MM.1S (cell line): ENCODE data around the gene DNER.
"Not testable (repeated sequence)": the region's sequence is repeated elsewhere in the genome, so short reads cannot be mapped to it uniquely, and the experiment has no call there.

Source experiments
- DNase-seq: peaks from one replicate; pipeline ENCODE4 v3.0.0-alpha.2; 2015
- H2AFZ ChIP-seq: fragments of 300-600 bp; sonication (generic); 2 replicates; pipeline ENCODE4 v1.6.0; 2016; ENCODE audit warnings: antibody characterized with exemption, low read length
- H3F3A ChIP-seq: fragments of 300-600 bp; sonication (generic); 2 replicates; pipeline ENCODE4 v1.6.1; 2016; ENCODE audit warnings: mild to moderate bottlenecking, antibody characterized with exemption, low read length, moderate library complexity, mixed read lengths; ENCODE audit not compliant: insufficient read depth
- H3K27ac ChIP-seq: fragments of 300-600 bp; sonication (generic); 2 replicates; pipeline ENCODE4 v1.5.1; 2016; ENCODE audit warnings: mild to moderate bottlenecking, low read length
- H3K27me3 ChIP-seq: fragments of 300-600 bp; sonication (generic); replicated peaks from 2 replicates; pipeline ENCODE4 v1.6.0; 2016; ENCODE audit warnings: low read length; ENCODE audit not compliant: insufficient read depth
- H3K36me3 ChIP-seq: fragments of 300-600 bp; sonication (generic); replicated peaks from 2 replicates; pipeline ENCODE4 v1.6.1; 2016; ENCODE audit warnings: mild to moderate bottlenecking, low read length, mixed read lengths; ENCODE audit not compliant: insufficient read depth
- H3K4me1 ChIP-seq: fragments of 300-600 bp; sonication (generic); 2 replicates; pipeline ENCODE4 v1.6.1; 2016; ENCODE audit warnings: low read length, mixed read lengths
- H3K4me2 ChIP-seq: fragments of 300-600 bp; sonication (generic); 2 replicates; pipeline ENCODE4 v1.6.0; 2016; ENCODE audit warnings: low read depth, low read length
- H3K4me3 ChIP-seq: fragments of 300-600 bp; sonication (generic); 2 replicates; pipeline ENCODE4 v1.5.1; 2016; ENCODE audit warnings: low read length, mixed read lengths
- H3K79me2 ChIP-seq: fragments of 300-600 bp; sonication (generic); 2 replicates; pipeline ENCODE4 v1.6.1; 2016; ENCODE audit warnings: mixed run types, low read length, mixed read lengths
- H3K9ac ChIP-seq: fragments of 300-600 bp; sonication (generic); 2 replicates; pipeline ENCODE4 v1.6.1; 2016; ENCODE audit warnings: low read length, mixed read lengths
- H3K9me2 ChIP-seq: fragments of 300-600 bp; sonication (generic); replicated peaks from 2 replicates; pipeline ENCODE4 v1.6.1; 2016; ENCODE audit warnings: mild to moderate bottlenecking, low read length, mixed read lengths; ENCODE audit not compliant: insufficient read depth
- H3K9me3 ChIP-seq: fragments of 300-600 bp; sonication (generic); replicated peaks from 2 replicates; pipeline ENCODE4 v1.6.1; 2016; ENCODE audit warnings: mild to moderate bottlenecking, low read length, mixed read lengths; ENCODE audit not compliant: insufficient read depth
- H4K20me1 ChIP-seq: fragments of 300-600 bp; sonication (generic); 2 replicates; pipeline ENCODE4 v1.6.1; 2016; ENCODE audit warnings: mild to moderate bottlenecking, low read length, moderate library complexity, mixed read lengths; ENCODE audit not compliant: insufficient read depth
- CTCF ChIP-seq: fragments of 300-600 bp; sonication (generic); IDR thresholded peaks from 2 replicates; pipeline ENCODE4 v1.5.1; 2016; ENCODE audit warnings: antibody characterized with exemption, low read length, mixed read lengths
- EZH2 ChIP-seq: fragments of 300-600 bp; sonication (generic); optimal IDR thresholded peaks from 2 replicates; pipeline ENCODE3; 2017; ENCODE audit warnings: low read depth, mild to moderate bottlenecking, antibody characterized with exemption, low read length, mixed read lengths
- EZH2phosphoT487 ChIP-seq: fragments of 300-600 bp; sonication (generic); IDR thresholded peaks from 2 replicates; pipeline ENCODE4 v1.6.1; 2018; ENCODE audit warnings: antibody characterized with exemption, low read length

DNER gene, protein sequence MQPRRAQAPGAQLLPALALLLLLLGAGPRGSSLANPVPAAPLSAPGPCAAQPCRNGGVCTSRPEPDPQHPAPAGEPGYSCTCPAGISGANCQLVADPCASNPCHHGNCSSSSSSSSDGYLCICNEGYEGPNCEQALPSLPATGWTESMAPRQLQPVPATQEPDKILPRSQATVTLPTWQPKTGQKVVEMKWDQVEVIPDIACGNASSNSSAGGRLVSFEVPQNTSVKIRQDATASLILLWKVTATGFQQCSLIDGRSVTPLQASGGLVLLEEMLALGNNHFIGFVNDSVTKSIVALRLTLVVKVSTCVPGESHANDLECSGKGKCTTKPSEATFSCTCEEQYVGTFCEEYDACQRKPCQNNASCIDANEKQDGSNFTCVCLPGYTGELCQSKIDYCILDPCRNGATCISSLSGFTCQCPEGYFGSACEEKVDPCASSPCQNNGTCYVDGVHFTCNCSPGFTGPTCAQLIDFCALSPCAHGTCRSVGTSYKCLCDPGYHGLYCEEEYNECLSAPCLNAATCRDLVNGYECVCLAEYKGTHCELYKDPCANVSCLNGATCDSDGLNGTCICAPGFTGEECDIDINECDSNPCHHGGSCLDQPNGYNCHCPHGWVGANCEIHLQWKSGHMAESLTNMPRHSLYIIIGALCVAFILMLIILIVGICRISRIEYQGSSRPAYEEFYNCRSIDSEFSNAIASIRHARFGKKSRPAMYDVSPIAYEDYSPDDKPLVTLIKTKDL

DNA sequence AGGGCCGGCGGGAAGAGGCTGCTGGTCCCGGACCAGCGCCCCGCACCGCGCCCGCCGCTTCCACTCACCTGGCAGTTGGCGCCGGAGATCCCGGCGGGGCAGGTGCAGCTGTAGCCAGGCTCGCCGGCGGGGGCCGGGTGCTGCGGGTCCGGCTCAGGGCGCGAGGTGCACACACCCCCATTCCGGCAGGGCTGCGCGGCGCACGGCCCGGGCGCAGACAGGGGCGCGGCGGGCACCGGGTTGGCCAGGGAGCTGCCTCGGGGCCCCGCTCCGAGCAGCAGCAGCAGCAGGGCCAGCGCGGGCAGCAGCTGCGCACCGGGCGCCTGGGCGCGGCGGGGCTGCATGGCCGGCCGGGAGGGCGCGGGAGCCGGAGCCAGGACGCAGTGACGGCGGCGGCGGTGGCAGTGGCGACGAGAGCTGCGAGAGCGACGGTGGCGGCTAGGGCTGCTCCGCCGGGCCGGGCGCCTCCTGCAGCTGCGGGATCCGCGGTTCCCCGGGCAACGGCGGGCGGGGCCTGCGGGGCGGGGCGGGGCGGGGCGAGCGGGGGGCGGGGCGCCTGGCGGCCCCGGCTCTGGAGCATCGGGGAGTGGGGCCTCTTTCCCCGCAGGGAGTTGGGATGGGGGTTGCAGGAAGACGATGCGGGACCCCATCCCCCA lies at the start of gene DNER:
Gene DNER, minus strand, starts transcription at position 476 of the 656 bp plus-strand sequence. Its CDS starts 132 bp downstream, at position 344.
- H2AFZ ChIP-seq = peak within 1 kb of the TSS; percentile 42; the same call in 1 of the 2 replicates

DNA sequence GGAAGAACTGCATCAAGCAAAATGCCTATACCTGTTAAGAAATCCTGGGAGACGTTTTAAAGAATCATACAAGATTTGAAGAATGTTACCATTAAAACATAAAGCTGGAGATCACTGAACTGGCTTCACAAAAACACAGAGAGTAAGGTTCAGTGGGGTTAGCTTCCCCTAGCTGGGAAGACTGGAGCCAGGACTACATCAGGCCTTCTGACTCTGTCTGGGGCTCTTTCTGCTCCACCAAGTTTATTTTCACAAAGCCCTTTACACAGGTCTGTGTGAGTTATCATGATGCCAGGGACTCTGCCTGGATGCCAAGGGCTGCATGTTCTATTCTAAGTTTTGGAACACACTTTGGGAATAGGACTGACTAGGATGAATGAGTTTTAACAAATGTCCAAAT lies 47.3 kb upstream of the DNER start:
- TF ChIP-seq EZH2phosphoT487 = no peak
- no peaks in the 10 kb centered on the region for H3K9me3 ChIP-seq
- H3K27me3 ChIP-seq = no peaks in the 10 kb centered on the region
- H3K4me2 ChIP-seq = no peak overlapping the region
- H3F3A ChIP-seq = no peaks in the 10 kb centered on the region
- H3K9ac ChIP-seq = no peak overlapping the region
- H4K20me1 ChIP-seq = no peaks in the 10 kb centered on the region
- H3K36me3 ChIP-seq = no peaks in the 10 kb centered on the region
- DNase-seq = no peak
- no peak overlapping the region for H2AFZ ChIP-seq
- no peaks in the 10 kb centered on the region for H3K79me2 ChIP-seq
- no peaks in the 10 kb centered on the region for H3K4me1 ChIP-seq
- no peaks in the 10 kb centered on the region for H3K9me2 ChIP-seq
- no peak overlapping the region for H3K27ac ChIP-seq
- H3K4me3 ChIP-seq = no peak overlapping the region

More for the DNA sequence above, at the start of gene DNER:
- peaks cover 15% of the 10 kb centered on the region for H3K27me3 ChIP-seq
- H3K9me2 ChIP-seq = no peaks in the 10 kb centered on the region
- no peaks in the 10 kb centered on the region for H3K36me3 ChIP-seq
- H3K79me2 ChIP-seq = no peaks in the 10 kb centered on the region
- H4K20me1 ChIP-seq = no peaks in the 10 kb centered on the region
- DNase-seq = peak; percentile 67
- H3K4me2 ChIP-seq = peak within 1 kb of the TSS; percentile 96
- H3K27ac ChIP-seq = no peak within 1 kb of the TSS
- no peak for TF ChIP-seq CTCF
- TF ChIP-seq EZH2 = no peak
- no peaks in the 10 kb centered on the region for H3F3A ChIP-seq
- H3K9ac ChIP-seq = no peak within 1 kb of the TSS
- peak within 1 kb of the TSS; percentile 63 for H3K4me3 ChIP-seq
- no peaks in the 10 kb centered on the region for H3K4me1 ChIP-seq
- no peaks in the 10 kb centered on the region for H3K9me3 ChIP-seq

GRCh38 chr2:229757462-229757861 lies 43.1 kb upstream of the DNER start:
- H3K36me3 ChIP-seq, H3K79me2 ChIP-seq, H4K20me1 ChIP-seq, H3F3A ChIP-seq, H3K9ac ChIP-seq, H3K9me3 ChIP-seq, H3K4me1 ChIP-seq, H3K4me3 ChIP-seq, H2AFZ ChIP-seq, H3K9me2 ChIP-seq, H3K27me3 ChIP-seq, H3K4me2 ChIP-seq, DNase-seq, H3K27ac ChIP-seq: not testable (repeated sequence)

- no peak overlapping the region for H3K4me3 ChIP-seq
- no peak overlapping the region for H3K4me2 ChIP-seq
- no peak overlapping the region for H2AFZ ChIP-seq
- H3K36me3 ChIP-seq = no peaks in the 10 kb centered on the region
- no peaks in the 10 kb centered on the region for H3F3A ChIP-seq
- DNase-seq = no peak
- H3K27me3 ChIP-seq = no peaks in the 10 kb centered on the region
- H4K20me1 ChIP-seq = no peaks in the 10 kb centered on the region
- H3K9ac ChIP-seq = no peak overlapping the region
- TF ChIP-seq CTCF (no peak), EZH2phosphoT487 (no peak), EZH2 (no peak)
- no peaks in the 10 kb centered on the region for H3K9me2 ChIP-seq
- no peaks in the 10 kb centered on the region for H3K9me3 ChIP-seq
- H3K27ac ChIP-seq = no peak overlapping the region
- H3K4me1 ChIP-seq = no peaks in the 10 kb centered on the region
- H3K79me2 ChIP-seq = no peaks in the 10 kb centered on the region
Measured at GRCh38 chr2:229752970-229753729, 38.8 kb upstream of the DNER start.
